GM18511 (cell line): ENCODE results near the gene SDHC.

Experiments used
- ATAC-seq: cut with Tn5 transposase; IDR thresholded peaks from one replicate; pipeline ENCODE4 v1.9.1; 2021; ENCODE audit warnings: mild to moderate bottlenecking, moderate library complexity; ENCODE audit not compliant: unreplicated experiment

SDHC gene, protein sequence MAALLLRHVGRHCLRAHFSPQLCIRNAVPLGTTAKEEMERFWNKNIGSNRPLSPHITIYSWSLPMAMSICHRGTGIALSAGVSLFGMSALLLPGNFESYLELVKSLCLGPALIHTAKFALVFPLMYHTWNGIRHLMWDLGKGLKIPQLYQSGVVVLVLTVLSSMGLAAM

DNA sequence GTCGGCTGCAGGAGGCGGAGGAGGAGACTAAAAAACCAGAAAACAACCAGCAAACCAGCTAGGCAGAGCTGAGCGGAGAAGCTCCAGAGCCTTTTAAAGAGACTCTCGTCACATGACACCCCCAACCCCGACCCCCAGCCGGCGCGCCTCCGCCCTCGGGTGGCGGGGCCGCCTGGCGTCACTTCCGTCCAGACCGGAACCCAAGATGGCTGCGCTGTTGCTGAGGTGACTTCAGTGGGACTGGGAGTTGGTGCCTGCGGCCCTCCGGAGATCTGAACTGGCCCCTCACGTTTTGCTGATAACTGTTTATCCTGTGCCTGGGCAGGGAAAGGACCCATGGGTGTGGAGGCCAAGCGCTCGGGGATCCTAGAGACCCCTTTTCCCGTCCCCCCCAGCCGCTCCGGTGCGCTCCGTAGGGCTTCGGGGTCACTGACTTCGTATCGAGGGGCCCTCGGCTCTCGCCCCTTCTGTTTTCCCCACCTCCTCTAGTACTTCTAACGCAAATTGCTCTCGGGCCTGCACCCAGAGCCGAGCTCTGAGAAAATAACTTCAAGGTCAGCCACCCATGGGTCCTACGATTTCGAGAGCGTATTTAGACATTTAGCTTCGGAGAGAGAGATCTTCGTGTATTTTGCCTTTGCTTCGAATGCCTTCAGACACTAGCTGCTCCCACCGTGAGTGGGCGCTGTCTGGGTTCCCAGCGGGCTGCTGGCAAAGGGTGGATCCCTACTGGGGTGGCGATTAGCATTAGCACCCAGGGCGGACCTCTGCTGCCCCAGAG, at the start of gene SDHC:
SDHC (plus strand) TSS at position 181 of the 781 bp plus-strand sequence; CDS start at position 206, 25 bp downstream.
- ATAC-seq: peak; percentile 99

DNA sequence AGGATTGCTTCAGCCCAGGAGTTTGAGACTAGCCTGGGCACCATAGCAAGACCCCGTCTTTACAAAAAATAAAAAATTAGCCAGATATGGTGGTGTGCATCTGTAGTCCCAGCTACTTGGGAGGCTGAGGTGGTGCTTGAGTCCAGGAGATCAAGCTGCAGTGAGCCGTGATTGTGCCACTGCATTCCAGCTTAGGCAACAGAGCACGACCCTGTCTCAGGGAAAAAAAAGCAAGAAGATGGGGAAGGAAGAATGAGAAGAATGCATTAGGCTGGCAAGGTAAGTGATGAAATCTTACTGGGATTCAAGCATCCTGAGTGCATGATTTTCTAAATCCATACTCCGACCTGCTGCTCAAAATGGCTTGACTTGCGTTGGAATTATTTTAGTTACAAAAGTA, 48.9 kb upstream of the SDHC start:
- no peak for ATAC-seq

DNA sequence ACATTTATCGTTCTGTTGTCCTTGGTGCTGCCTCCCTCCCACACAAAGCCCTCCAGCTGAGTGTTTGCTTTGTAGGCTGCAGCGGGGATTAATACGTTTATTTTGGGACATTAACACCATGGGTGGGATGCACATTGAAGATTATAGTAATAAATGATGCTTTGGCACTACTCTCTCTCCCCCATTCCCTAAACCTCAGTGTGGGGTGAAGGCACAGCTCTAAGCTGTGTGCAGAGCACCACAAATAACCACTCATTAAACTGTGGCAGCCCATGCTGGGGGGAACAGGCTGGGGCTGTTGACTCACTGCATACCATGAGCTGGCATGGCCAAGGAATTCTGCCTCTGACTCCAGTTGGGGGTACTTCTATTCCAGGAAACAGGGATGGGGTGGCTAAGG, 48.0 kb upstream of the SDHC start:
- ATAC-seq: no peak

DNA sequence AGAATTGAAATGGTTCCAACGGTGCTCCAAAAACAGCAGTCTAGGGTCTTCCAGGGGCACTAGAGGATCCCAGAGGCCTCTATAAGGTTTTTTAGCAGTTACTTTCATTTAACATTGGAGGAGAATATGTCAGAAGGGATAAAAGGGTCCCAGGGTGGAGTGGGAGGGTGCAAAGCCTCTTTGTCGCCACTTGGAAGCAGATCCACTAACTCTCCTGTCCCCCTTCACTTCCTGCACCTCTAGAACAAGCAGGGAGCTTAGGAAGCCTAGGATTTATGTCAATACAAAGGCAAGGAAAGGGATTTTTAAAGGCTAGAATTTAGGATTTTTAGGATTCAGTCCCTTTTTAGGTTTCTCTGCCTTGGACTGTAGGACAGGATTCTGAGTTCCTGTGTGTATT, 47.3 kb upstream of the SDHC start:
- ATAC-seq: no peak

DNA sequence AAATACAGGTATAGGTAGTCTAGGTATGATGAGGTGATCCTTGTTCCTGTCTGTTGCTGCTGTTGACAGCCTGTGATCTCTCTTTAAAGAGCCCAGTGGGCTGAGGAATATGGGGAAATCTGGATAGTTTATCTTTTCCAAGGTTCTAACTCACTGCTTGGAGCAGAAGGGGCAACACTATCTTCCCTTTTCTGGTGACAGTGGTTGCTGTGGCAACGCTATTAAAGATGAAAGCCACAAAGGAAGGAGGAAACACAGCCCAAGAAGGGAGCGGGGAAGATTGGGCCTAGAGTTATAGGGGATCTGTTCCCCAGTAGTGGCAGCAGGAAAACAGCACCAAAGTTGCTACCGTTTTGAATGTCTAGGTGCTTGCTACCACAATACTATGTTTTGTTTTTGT, 46.9 kb upstream of the SDHC start:
- no peak for ATAC-seq

DNA sequence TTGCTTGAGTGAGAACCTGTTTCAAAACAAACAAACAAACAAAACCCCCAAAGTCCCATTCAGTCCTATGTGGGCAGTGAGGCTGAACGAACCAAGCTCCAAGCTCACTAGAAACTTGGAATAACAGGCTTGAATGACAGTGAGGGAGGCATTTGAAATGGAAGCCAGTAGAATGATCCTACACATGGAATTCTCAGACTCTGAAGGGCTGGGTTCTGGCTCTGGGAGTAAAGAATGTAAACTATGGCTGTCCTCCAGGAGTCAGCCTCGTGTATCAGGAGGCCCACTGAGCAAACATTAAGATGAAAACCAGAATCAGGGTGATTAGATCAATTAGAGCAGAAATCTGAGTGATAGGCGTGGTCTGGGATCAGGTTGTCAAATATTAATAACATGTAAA, 40.8 kb upstream of the SDHC start:
- ATAC-seq: no peak

DNA sequence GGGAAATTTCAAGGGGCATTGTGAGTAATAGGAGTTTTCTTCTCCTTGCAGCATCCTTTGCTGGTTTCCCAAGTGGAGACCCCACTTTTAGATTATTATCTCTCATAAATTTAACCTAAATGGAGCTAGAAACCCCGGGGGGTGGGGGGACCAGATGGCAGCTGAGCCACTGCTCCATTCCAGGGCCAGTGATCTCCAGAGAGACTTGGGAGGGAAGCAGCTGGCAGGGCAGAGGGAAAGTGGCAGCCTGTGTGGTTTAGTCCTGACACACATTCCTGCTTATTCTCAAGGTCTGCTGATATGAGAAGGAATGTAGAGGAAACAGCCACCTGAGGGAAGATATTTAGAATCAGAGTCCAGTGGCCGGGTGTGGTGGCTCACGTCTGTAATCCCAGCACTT, 39.3 kb upstream of the SDHC start:
- ATAC-seq: no peak

DNA sequence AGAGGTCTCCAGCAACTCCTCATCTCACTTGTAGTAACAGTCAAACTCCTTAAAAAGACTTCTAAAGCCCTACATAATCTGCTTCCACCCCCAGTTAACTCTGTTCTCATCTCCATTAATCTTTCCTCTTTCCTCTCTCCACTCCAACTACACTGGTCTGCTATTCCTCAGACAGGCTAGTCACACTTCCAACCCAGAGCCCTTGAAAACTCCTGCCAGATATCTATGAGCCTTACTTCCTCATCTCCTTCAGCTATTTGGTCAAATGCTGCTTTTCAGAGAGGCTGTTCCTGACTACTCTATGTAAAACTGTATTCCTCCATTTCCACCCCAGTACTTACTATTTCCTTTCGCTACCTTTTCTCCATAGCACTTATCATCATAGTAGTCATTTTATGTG, 31.2 kb upstream of the SDHC start:
- ATAC-seq: no peak

DNA sequence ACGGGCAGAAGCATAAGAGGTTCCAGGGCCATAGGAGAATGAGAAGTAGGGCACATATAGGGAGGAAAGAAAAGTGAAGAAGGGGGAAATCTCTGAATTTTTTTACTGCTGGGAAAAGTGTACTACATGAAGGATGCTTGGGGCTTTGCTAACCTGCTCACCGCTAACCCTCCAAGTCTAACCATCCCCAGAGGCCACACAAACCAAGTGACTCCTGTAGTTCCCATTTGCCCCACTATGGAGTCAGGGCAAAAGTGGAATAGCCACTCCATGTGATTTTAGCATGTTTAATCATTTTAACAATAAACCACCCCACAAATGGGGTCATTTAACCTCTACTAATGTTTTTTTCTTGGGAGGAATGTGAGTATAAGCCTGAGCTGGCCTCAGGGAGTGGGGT, 29.1 kb upstream of the SDHC start:
- ATAC-seq: no peak

DNA sequence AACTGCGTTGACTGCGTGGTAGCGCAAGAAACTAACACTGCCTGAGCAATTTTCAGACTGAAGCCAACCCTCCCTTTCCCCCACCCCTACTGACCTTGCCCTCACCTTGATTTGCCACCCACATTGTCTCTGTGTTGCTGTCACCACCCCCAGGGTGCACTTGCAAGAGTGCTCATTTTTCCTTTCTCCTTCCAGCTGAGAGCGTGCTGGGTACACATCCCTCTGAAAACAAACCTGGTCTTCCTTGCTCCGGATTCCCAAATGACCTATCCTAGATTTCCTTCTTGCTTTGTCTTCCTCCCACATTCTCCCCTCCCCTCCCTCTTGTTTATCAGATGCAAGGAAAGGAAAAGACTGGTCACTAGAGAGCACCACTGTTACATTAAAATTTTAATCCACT, 28.7 kb upstream of the SDHC start:
- no peak for ATAC-seq

DNA sequence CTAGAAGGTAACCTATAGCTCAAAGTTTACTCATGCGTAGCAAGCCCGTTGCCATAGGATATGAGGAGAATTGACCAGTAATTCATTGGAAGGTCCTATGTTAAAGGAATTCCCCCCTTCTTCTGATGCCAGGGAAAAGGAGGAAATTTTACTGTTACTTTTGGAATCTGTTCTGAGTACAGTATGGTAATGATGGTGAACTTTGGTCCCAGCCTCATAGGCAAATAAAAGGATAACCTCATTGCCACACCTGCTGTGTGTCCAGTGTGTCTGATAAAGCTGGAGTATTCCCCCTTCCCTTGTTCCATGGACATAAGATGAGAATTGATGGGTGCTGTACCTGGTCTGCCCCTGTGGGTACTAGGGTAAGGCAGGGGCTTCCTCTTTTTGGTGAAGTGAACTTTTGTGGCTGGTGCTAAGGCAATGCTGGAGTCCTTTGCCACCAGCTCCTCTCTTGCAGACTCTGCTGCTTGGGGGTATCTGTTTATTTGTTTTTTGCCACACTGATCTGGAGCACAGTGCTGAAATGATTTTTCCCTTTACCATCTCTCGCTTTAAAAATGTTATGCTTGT, 26.6 kb upstream of the SDHC start:
- ATAC-seq: no peak

DNA sequence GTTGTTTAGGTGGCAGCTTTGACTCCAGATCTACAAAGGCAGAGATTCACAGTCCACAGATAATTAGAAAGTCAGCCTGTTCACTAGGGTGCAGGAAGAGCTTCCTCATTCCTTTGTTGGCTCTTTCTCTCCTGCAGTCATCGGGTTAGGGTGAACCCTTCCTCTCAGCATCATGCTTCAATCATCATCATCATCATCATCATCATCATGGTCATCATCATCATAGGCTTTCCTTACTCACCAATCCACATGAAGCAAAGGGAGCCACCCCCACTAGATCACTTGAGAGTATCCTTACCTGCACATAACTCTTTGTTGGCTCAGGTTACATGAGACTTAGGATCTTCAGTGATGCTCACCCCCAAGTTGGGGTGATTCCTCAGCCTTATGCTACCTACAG, 23.4 kb upstream of the SDHC start:
- ATAC-seq: no peak

DNA sequence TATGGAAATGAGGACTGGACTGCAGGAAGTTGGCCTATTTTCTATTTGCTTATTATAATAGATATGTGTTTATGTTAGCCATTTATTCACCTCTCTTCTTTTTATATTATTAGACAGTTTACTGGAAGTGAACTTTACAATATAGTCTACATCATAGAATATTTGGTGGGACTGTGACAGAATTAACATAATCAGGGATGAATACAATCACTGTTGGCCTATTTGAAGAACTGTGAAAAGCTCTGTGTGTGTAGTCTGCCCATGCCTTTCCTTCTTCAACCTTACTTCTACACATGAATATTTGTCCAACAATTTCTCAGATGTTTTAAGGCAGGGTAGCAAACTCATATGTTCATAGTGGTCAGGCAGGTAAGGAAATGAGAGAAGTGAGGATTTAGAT, 16.8 kb upstream of the SDHC start:
- no peak for ATAC-seq

DNA sequence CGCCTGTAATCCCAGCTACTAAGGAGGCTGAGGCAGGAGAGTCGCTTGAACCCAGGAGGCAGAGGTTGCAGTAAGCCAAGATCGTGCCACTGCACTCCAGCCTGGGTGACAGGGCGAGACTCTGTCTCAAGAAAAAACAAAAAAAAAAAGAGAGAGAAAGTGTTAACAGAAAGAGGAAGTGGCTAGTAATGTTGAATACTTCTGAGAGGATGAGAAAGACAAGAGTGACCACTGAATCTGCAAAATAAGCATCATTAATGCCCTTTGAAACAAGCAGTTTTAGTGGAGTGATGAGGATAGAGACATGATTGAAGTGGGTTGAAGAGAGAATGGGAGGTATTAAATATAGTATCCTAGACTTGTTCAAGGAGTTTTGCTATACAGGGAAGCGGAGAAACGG, 16.1 kb upstream of the SDHC start:
- ATAC-seq: peak; percentile 55

DNA sequence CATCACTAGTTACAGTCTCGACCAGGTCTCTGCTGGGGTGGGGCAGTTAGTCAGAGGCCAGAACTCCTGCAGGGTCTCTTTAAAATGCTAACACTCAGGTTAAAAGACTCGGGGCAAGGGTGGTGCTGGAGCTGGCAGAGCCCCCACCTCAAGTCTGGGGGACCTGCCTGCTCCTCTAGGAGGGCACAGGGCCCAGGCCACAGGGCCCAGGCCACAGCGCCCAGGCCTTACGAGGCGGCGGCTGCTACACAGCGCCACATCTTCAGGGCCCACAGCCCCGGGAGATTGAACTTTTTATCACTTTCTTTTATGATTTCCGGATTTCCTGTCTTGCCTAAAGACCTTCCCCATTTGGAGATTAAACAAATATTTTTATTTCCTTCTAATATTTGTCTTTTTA, 14.8 kb upstream of the SDHC start:
- ATAC-seq: no peak

DNA sequence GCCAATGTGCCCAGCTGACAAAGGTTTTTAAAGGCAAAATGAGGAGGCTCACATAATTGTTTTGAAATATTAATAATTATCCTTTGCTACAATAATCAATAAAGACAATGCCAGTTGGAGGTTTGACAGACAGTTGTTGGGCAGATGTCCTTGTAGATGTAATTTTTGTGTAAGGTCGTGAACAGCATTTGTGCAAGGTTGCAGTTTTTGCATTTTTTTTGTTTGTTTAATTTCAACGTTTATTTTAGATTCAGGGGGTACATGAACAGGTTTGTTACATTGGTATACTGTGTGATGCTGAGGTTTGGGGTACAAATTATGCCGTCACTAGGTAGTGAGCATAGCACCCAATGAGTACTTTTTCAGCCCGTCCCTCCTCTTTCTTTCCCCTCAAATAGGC, 13.7 kb upstream of the SDHC start:
- no peak for ATAC-seq

DNA sequence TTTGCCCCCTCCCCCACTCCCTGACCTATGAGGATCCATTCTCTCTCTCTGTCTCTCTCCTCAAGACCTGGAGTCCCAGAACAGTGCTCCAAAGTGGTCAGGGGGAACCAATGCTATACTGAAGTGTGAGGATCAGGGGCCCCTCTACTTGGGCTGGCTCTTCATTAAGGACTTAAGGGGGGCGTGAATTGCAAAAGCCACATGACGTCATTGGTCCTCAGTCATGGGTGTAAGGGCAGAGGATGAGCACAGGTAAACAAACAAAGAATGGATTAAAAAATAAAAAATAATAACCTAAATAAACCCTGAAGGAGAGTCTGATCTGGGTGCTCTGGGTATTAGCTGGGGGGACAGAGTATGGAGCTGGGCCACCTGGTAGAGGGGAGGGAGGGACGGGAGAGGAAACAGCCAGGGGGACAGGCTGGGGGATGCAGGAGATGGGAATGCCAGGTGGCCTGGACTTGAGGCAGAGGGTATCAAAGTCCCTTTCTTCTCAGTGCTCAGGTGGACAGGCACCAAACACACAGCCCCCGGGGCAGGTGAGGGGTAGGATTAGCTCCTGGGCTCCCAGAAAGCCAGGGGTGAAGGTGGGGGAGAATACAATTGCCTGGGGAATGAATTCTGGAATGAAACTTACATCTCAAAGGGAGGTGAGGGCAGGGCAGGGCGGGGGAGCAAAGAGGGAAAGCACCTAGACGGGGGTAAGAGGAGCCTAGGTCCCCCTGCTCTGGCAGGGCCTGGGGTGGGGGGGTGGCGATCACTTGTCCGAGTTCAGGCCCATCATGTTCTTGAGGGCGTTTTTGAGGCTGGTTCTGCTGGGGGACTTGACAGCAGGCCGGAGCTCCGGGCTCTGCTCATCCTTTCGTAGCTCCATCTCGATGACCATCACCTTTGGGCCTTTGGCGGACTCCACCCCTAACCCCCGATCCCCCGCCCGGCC, 9.0 kb upstream of the SDHC start:
- ATAC-seq: no peak

DNA sequence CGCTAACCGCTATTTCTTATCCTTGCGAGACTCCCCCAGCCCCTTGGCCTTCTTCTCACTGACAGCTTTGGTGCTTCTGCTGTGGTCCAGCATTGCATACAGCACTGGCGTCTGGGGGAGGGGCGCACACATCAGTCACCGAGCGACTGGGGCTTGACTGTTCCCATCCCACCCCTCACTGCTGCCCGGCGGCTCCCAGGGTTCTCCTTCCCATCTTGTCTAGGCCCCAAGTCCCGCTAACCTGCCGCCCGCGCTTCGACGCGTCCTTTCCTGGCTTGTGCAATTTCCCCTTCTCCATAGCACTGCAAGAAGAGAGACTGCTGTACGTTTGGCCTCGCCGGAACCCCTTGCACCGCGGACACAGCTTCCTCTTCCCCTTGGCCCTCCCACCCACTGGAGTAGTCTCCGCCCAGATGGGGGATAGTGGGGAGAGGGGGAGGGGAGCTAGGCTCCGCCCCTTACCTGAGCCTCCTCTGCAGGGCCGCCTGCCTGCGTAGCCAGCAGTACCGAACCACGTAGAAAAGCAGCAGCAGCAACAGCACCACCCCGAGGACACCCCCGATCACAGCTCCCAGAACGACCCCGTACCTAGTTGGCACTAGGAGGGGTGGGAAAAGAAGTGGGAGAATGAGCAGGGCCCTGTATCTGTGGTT, 8.2 kb upstream of the SDHC start:
- peak; percentile 79 for ATAC-seq

DNA sequence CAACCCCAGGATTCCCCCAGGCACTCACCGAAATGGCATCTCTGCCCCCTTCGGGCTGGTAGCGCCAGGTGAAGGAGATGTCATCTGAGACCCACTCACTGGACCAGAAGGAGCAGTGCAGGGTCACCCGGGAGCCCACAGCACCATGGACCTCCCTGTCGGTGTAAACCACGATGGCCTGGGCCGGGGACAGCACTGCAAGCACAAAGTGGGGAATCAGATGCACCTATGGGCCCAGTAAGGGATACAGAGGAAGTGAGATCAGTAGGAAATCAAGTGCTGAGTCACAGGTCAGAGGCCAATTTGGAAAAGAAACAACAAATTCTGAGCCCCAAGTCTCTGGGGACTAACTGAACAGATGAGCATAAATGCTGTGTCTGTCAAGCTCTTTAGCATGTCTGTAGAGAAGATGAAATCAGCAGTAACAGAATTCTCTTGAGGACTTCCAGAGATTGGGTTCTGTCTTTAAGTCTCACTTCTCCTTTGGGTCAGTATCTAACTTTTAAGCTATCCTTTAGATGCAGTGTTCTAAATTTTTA, 6.9 kb upstream of the SDHC start:
- ATAC-seq: peak; percentile 46

DNA sequence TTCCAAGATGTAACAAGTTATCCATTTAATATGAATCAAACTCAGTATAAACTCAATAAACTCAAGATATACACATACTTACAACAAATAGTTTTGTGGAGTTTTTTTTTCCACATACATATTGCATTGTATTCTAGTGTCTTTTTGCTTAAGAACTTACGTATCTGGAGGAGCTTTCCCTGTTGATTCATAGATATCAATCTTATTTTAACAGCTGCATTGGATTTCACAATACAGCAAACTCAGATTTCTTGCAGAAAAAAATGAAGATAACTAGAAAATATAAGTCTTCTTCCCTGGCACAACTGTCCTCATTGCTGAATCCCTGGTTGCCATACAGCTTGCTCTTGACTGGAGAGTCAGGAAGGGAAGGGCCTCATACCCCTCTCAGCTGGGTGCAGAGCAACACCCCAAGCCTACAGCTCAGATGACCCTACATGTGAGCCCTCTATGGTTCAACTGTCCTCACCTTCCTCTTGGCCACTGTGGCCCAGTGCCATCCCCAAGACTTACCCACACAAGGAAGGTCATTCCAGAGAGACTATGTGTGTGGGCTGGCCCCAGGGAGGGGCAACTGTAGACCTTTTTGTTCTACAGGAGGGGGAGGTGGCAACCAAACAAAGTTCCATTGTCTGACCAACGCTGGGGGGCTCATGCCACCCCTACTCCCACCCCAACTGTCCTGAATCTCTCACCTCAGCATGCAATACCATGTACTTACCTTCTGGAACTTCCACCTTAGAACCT, 6.1 kb upstream of the SDHC start:
- ATAC-seq: no peak
